ENCODE results near the gene SLC46A1. TPM values are rescaled to one million over a fixed set of nuclear protein-coding genes. Genes with fewer than 3 reads are reported as not detected.

Gene SLC46A1
- total and polyA plus RNA-seq, 2 of the 8 experiments (the other 6 are each of a cell fraction or from before 2014, with no cell fraction given): 5.3 to 8.7 TPM

- H3K9me3 ChIP-seq (ENCODE audit: insufficient read depth in 2 of 2, low read depth in 1 of 2, low read length in 1 of 2): no peaks in the 10 kb centered on the region
- H3K36me3 ChIP-seq (ENCODE audit: control insufficient read depth in 2 of 4, insufficient read depth in 4 of 4, low read length in 3 of 4): peaks cover 4 to 15% (median 12%) of the 10 kb centered on the region in 4 experiments; a peak in 7 of 8 replicates
- no peak overlapping the region for H2BK20ac ChIP-seq (ENCODE audit: low read length)
- no peak overlapping the region for H3K56ac ChIP-seq (replicated peaks; ENCODE audit: insufficient read length, low read depth, low read length)
- H3K23me2 ChIP-seq (ENCODE audit: low read depth, low read length): no peaks in the 10 kb centered on the region
- H3K4me1 ChIP-seq (replicated peaks in 1 of 4; ENCODE audit: control insufficient read depth in 3 of 4, insufficient read depth in 4 of 4, low read length in 3 of 4): peaks cover 0 to 6% (median 3%) of the 10 kb centered on the region in 4 experiments; a peak in 1 of 7 replicates
- no peak overlapping the region for H3K9ac ChIP-seq (replicated peaks in 1 of 4; ENCODE audit: extremely low read depth in 1 of 4, low read depth in 3 of 4, low read length in 3 of 4)
- no peak for DNase-seq (ENCODE audit: low read depth in 1 of 2, low spot score in 2 of 2)
- H4K91ac ChIP-seq (replicated peaks; ENCODE audit: insufficient read length, low read length): no peak overlapping the region
- H3K79me1 ChIP-seq (ENCODE audit: low read depth, low read length): no peaks in the 10 kb centered on the region
- H4K8ac ChIP-seq (ENCODE audit: extremely low read depth, insufficient read depth, low read length): no peak overlapping the region
- H2BK15ac ChIP-seq (ENCODE audit: low read length): no peak overlapping the region
- H2BK12ac ChIP-seq (ENCODE audit: low read depth, low read length): no peak overlapping the region
- H3K4me3 ChIP-seq (ENCODE audit: extremely low read depth in 1 of 4, insufficient read depth in 2 of 4, low read depth in 3 of 4, low read length in 4 of 4): no peak overlapping the region
- WGBS, 2 experiments (ENCODE audit: extremely low coverage in 1 of 2, insufficient coverage in 1 of 2, insufficient read length in 1 of 2, insufficient replicate concordance in 2 of 2, low coverage in 1 of 2, low lambda C conversion rate in 2 of 2, missing lambda C conversion rate in 1 of 2): 92% methylated on average over 3 of the region's 3 CpGs; no CpG with 5 or more reads in 1 of the 2 experiments
- H2BK5ac ChIP-seq (ENCODE audit: low read depth, low read length): no peak overlapping the region
- H4K20me1 ChIP-seq (replicated peaks in 1 of 2; ENCODE audit: control insufficient read depth in 1 of 2, insufficient read depth in 2 of 2, low read length in 2 of 2): no peaks in the 10 kb centered on the region
- no peak overlapping the region for H3K18ac ChIP-seq (ENCODE audit: extremely low read depth, low read length)
- no peak overlapping the region for H2AK5ac ChIP-seq (ENCODE audit: low read depth, low read length)
- no peak overlapping the region for H3K4me2 ChIP-seq (ENCODE audit: insufficient read depth in 1 of 2, low read depth in 2 of 2, low read length in 2 of 2)
- no peak overlapping the region for H4K5ac ChIP-seq (ENCODE audit: insufficient read length, low read depth, low read length)
- no peak for FAIRE-seq
- H3K27ac ChIP-seq (ENCODE audit: low read depth, low read length): no peak overlapping the region
- no peaks in the 10 kb centered on the region for H3K79me2 ChIP-seq (ENCODE audit: control insufficient read depth in 1 of 2, insufficient read depth in 2 of 2, low read length in 2 of 2)
- H3K27me3 ChIP-seq (replicated peaks in 1 of 4; ENCODE audit: control insufficient read depth in 3 of 4, extremely low read depth in 1 of 4, insufficient read depth in 3 of 4, low read length in 3 of 4): no peaks in the 10 kb centered on the region
- H3K14ac ChIP-seq (ENCODE audit: insufficient read length): no peak overlapping the region
- H2BK120ac ChIP-seq (replicated peaks; ENCODE audit: low read depth, low read length): no peak overlapping the region
- ChIA-PET POLR2A (ENCODE audit: partially characterized antibody) (interaction anchor here (1.0 to 12.7 kb wide), 4 partner anchors 7 to 30 kb away, joined by 3 to 103 read pairs (median 15); partner anchors contain the start of genes IFT20, POLDIP2 and TNFAIP1), CTCF (ENCODE audit: partially characterized antibody) (interaction anchor here (0.6 to 2.0 kb wide), 3 partner anchors 10 to 30 kb away, joined by 3 to 6 read pairs (median 6); partner anchors contain the start of genes IFT20 and TNFAIP1)
- H2AFZ ChIP-seq (ENCODE audit: low read length): no peak overlapping the region
- H3K23ac ChIP-seq (ENCODE audit: insufficient read length): no peak overlapping the region
- H3K4ac ChIP-seq (replicated peaks; ENCODE audit: insufficient read length, low read depth, low read length): no peak overlapping the region
- TF ChIP-seq CHD1 (IDR thresholded peaks at IDR 0.05; ENCODE audit: low read depth, low read length) (no peak), SUZ12 (IDR thresholded peaks at IDR 0.05; ENCODE audit: low read length) (no peak), RBBP5 (IDR thresholded peaks at IDR 0.05; ENCODE audit: borderline replicate concordance, low read depth, low read length) (no peak), CREB1 (IDR thresholded peaks at IDR 0.05) (no peak), SAP30 (IDR thresholded peaks at IDR 0.05; ENCODE audit: insufficient read depth, insufficient replicate concordance, low read length) (no peak), RNF2 (IDR thresholded peaks at IDR 0.05; ENCODE audit: borderline replicate concordance, low read depth, low read length, missing control alignments, poor library complexity, severe bottlenecking) (no peak), TBP (IDR thresholded peaks at IDR 0.05; ENCODE audit: low read depth, low read length) (no peak), RXRA (IDR thresholded peaks at IDR 0.05; ENCODE audit: insufficient read depth, low read depth, low read length) (no peak), E2F6 (IDR thresholded peaks at IDR 0.05) (no peak)
- TF ChIP-seq, protein P1, sequence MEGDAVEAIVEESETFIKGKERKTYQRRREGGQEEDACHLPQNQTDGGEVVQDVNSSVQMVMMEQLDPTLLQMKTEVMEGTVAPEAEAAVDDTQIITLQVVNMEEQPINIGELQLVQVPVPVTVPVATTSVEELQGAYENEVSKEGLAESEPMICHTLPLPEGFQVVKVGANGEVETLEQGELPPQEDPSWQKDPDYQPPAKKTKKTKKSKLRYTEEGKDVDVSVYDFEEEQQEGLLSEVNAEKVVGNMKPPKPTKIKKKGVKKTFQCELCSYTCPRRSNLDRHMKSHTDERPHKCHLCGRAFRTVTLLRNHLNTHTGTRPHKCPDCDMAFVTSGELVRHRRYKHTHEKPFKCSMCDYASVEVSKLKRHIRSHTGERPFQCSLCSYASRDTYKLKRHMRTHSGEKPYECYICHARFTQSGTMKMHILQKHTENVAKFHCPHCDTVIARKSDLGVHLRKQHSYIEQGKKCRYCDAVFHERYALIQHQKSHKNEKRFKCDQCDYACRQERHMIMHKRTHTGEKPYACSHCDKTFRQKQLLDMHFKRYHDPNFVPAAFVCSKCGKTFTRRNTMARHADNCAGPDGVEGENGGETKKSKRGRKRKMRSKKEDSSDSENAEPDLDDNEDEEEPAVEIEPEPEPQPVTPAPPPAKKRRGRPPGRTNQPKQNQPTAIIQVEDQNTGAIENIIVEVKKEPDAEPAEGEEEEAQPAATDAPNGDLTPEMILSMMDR (IDR thresholded peaks at IDR 0.05; ENCODE audit: control extremely low read depth in 1 of 3, insufficient read depth in 1 of 3, low read depth in 1 of 3, low read length in 3 of 3): no peak
These were observed 40.5 kb downstream of the SLC46A1 start for GRCh38 chr17:28365487-28365886.
